Upper lobe of right lung (tissue), 1 donor: ENCODE measurements around the gene TPO. TPM values are rescaled to one million over a fixed set of nuclear protein-coding genes. Genes with fewer than 3 reads are reported as not detected.
A peak's percentile ranks its signal among the peaks of the same experiment; 100 is the strongest.

Source experiments
- ATAC-seq: fragments of 200-7000 bp; cut with Tn5 transposase; one replicate; pipeline ENCODE4 v1.9.1; 2020; ENCODE audit warnings: mild to moderate bottlenecking, moderate library complexity
- DNase-seq: peaks from one replicate; pipeline ENCODE4 v3.0.0-alpha.2; 2020
- H3K27ac ChIP-seq: fragments of 200-600 bp; one replicate; pipeline ENCODE4 v1.8.0; 2022
- H3K27me3 ChIP-seq: fragments of 200-600 bp; one replicate; pipeline ENCODE4 v1.8.0; 2022; ENCODE audit warnings: mild to moderate bottlenecking
- H3K36me3 ChIP-seq: fragments of 200-600 bp; one replicate; pipeline ENCODE4 v1.8.0; 2022
- H3K4me1 ChIP-seq: fragments of 200-600 bp; one replicate; pipeline ENCODE4 v1.8.0; 2022
- H3K4me3 ChIP-seq: fragments of 200-600 bp; one replicate; pipeline ENCODE4 v1.8.0; 2022; ENCODE audit warnings: mild to moderate bottlenecking
- H3K9me3 ChIP-seq: fragments of 200-600 bp; one replicate; pipeline ENCODE4 v1.8.0; 2022
- intact Hi-C: fragments of 100-400 bp; cut with DNase I; formaldehyde crosslinking; loops from one replicate; pipeline ENCODE4 v1.11.0; 2022
- long read RNA-seq: library from polyadenylated mRNA; unstranded; transcript quantifications from one replicate; pipeline ENCODE4 v2.0.0, GENCODE V29; 2021
- total RNA-seq: library from RNA; stranded (reverse); fragmentation: NEBNext Ultra II Directional; extraction: Animal tissue kit (Norgen Biotek cat#: 25700); gene quantifications from one replicate; pipeline ENCODE4 v1.2.1, GENCODE V29; 2021
- TF ChIP-seq, protein P1 (sequence below): fragments of 200-600 bp; IDR thresholded peaks from one replicate; pipeline ENCODE4 v1.8.0; 2022; ENCODE audit warnings: antibody characterized with exemption
- donor health status: DM: no; HTN: yes; CAD: no; lungs with severe emphysema.

Gene TPO
- not detected for total RNA-seq
- long read RNA-seq, partial matches to known transcripts = 0 of 1 reads
- long read RNA-seq, other reads (novel, unspliced or antisense) = 1 of 1 reads

DNA sequence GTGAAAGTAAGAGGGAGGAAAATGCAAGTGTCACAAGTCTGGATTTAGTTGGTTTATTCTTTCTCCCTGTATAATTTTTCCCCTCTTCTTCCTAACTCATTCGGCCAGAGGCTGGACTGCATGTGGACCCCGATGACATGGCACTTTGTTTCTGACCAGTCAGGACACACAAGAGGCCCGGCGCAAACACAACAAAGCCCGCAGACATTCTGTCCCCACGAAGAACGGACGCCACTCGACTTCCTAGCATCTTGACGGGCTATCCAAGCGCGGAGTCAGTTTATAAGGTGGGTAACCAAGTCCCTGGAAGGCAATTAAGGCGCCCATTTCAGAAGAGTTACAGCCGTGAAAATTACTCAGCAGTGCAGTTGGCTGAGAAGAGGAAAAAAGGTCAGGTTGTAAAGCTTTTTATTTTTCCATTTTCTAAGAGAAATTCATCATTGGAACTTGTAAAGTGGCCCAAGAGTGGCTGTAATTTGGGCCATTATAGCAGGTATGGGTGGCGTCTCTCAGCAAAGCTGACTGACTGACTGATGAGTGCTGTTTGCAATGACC is at the start of gene TPO:
TPO (plus strand) TSS at position 308 of the 555 bp plus-strand sequence. CDS start 946 bp downstream, outside the sequence.
- intact Hi-C loops = no loop called here
- Histone ChIP-seq H3K27ac (no peak within 1 kb of the TSS), H3K4me3 (no peak within 1 kb of the TSS), H3K4me1 (no peaks in the 10 kb centered on the region), H3K9me3 (no peaks in the 10 kb centered on the region), H3K27me3 (no peaks in the 10 kb centered on the region), H3K36me3 (no peaks in the 10 kb centered on the region)
- TF ChIP-seq, protein P1, sequence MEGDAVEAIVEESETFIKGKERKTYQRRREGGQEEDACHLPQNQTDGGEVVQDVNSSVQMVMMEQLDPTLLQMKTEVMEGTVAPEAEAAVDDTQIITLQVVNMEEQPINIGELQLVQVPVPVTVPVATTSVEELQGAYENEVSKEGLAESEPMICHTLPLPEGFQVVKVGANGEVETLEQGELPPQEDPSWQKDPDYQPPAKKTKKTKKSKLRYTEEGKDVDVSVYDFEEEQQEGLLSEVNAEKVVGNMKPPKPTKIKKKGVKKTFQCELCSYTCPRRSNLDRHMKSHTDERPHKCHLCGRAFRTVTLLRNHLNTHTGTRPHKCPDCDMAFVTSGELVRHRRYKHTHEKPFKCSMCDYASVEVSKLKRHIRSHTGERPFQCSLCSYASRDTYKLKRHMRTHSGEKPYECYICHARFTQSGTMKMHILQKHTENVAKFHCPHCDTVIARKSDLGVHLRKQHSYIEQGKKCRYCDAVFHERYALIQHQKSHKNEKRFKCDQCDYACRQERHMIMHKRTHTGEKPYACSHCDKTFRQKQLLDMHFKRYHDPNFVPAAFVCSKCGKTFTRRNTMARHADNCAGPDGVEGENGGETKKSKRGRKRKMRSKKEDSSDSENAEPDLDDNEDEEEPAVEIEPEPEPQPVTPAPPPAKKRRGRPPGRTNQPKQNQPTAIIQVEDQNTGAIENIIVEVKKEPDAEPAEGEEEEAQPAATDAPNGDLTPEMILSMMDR = no peak
- DNase-seq = no peak
- no peak for ATAC-seq

DNA sequence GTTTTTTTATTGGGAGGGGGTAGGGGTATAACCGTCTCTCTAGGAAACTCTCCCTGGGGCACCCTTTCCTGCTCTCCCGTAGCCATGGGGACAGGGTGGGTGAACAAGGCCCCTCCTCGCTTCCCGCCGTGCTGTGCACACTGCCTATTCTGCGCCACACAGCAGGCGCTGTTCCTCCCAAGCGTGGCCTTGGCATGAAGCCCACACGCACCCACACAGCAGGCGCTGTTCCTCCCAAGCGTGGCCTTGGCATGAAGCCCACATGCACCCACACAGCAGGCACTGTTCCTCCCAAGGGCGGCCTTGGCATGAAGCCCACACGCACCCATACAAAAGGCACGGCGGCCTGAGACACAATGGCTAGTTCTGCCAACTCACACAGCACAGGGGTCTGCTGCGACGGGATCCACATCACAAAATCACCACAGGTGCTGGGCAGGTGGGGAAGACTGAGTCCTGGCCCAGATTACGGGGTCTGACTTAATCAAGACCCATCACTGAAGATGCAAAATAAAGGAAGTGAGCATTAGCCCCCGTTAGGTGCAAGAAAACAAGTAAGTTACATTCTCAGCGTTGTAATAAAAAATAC is 46.6 kb upstream of the TPO start:
- H3K27me3 ChIP-seq = no peaks in the 10 kb centered on the region
- H3K4me3 ChIP-seq = no peak overlapping the region
- no peaks in the 10 kb centered on the region for H3K9me3 ChIP-seq
- intact Hi-C loops = no loop called here
- ATAC-seq (peak; percentile 91), DNase-seq (peak; percentile 85)
- H3K36me3 ChIP-seq = no peaks in the 10 kb centered on the region
- TF ChIP-seq, protein P1 = no peak
- no peaks in the 10 kb centered on the region for H3K4me1 ChIP-seq
- H3K27ac ChIP-seq = no peak overlapping the region

DNA sequence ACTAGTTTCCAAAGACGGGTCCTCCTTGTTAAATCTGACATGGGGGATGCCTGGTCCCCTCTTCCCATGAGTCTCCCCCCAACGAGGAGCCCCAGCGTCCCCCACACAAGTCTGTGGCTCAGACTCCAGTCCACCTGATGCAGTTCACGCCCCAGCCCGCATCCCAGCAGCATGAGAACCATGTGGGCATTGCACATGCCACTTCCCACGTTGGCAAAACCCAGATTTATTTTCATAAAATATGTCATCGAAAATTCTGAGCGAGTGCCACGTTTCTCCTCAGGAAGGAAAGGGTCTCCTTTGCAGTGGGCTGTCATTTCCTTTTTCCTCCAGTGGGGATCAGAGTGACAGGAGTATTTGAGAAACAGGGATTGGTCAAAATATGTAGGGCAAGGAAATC is 45.7 kb upstream of the TPO start:
- intact Hi-C loops = no loop called here
- Histone ChIP-seq H3K27ac (no peak overlapping the region), H3K4me3 (no peak overlapping the region), H3K4me1 (no peaks in the 10 kb centered on the region), H3K36me3 (no peaks in the 10 kb centered on the region), H3K27me3 (no peaks in the 10 kb centered on the region), H3K9me3 (no peaks in the 10 kb centered on the region)
- DNase-seq = no peak
- no peak for ATAC-seq
- TF ChIP-seq, protein P1 = no peak

DNA sequence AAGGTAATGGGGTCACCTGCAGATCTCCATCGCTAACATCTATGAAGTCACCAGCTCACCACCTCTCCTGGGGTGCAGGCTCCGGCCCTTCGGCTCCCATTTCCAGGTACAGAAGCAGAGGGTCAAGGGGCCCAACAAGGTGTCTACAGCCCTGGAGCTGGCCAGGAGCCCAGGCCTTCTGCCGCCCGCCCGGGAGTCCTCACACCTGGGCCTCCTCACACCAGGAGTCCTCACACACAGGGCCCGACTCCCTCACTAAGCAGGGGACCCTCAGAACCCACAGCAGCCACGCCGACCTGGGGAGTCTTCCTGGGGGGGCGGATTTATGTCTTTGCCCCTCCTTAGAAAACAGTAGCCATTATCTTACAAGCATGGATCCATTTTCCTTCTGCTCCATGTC is 43.4 kb upstream of the TPO start:
- ATAC-seq (no peak), DNase-seq (no peak)

DNA sequence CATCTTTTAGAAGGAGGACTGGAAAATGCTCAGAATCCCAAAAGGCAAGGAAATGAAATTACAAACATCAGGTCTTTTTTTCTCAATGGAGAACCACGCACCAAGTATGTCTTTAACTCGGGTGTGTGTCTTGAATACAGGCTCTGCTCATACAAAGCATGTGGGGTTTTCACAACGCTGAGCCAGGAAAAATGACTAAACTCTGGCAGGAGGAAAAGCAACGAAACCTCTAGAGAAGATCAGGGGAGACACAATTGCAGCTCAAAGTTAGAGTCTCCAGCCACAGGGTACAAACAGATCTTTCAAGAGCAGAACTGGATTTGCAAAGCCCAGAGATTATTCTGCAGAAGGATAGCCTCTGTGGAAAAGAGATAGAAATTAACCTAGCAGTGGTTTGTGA is 42.8 kb upstream of the TPO start:
- intact Hi-C loops = no loop called here
- DNase-seq (no peak), ATAC-seq (no peak)
- H3K4me1 ChIP-seq = no peaks in the 10 kb centered on the region
- TF ChIP-seq, protein P1 = no peak
- H3K36me3 ChIP-seq = no peaks in the 10 kb centered on the region
- H3K27ac ChIP-seq = no peak overlapping the region
- no peaks in the 10 kb centered on the region for H3K9me3 ChIP-seq
- H3K4me3 ChIP-seq = no peak overlapping the region
- no peaks in the 10 kb centered on the region for H3K27me3 ChIP-seq

More for the DNA sequence above, 43.4 kb upstream of the TPO start:
- intact Hi-C loops = no loop called here
- Histone ChIP-seq H3K27ac (no peak overlapping the region), H3K4me1 (no peaks in the 10 kb centered on the region), H3K4me3 (no peak overlapping the region), H3K36me3 (no peaks in the 10 kb centered on the region), H3K27me3 (no peaks in the 10 kb centered on the region), H3K9me3 (no peaks in the 10 kb centered on the region)
- TF ChIP-seq, protein P1 = no peak
